C4-2B (cell line): ENCODE results near the gene ABCA8.

Experiments used
- H3K27ac ChIP-seq: fragments of 450-650 bp; 2 replicates; pipeline ENCODE4 v1.5.1; 2017
- ZFX ChIP-seq: fragments of 450-650 bp; IDR thresholded peaks from 2 replicates; pipeline ENCODE4 v1.6.1; 2017
- TF ChIP-seq, protein P1 (sequence below): fragments of 450-650 bp; conservative IDR thresholded peaks from 2 replicates; pipeline ENCODE4 v1.5.1; 2017; ENCODE audit warnings: mild to moderate bottlenecking

ABCA8 gene

GRCh38 chr17:68850749-68851510 lies 104.3 kb downstream of the ABCA8 start:
- H3K27ac ChIP-seq = no peak overlapping the region
- TF ChIP-seq ZFX = no peak
- TF ChIP-seq, protein P1, sequence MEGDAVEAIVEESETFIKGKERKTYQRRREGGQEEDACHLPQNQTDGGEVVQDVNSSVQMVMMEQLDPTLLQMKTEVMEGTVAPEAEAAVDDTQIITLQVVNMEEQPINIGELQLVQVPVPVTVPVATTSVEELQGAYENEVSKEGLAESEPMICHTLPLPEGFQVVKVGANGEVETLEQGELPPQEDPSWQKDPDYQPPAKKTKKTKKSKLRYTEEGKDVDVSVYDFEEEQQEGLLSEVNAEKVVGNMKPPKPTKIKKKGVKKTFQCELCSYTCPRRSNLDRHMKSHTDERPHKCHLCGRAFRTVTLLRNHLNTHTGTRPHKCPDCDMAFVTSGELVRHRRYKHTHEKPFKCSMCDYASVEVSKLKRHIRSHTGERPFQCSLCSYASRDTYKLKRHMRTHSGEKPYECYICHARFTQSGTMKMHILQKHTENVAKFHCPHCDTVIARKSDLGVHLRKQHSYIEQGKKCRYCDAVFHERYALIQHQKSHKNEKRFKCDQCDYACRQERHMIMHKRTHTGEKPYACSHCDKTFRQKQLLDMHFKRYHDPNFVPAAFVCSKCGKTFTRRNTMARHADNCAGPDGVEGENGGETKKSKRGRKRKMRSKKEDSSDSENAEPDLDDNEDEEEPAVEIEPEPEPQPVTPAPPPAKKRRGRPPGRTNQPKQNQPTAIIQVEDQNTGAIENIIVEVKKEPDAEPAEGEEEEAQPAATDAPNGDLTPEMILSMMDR = no peak

- TF ChIP-seq ZFX = no peak
- TF ChIP-seq, protein P1 = no peak
- H3K27ac ChIP-seq = no peak overlapping the region
Measured at GRCh38 chr17:68849673-68850610, 105.2 kb downstream of the ABCA8 start.

DNA sequence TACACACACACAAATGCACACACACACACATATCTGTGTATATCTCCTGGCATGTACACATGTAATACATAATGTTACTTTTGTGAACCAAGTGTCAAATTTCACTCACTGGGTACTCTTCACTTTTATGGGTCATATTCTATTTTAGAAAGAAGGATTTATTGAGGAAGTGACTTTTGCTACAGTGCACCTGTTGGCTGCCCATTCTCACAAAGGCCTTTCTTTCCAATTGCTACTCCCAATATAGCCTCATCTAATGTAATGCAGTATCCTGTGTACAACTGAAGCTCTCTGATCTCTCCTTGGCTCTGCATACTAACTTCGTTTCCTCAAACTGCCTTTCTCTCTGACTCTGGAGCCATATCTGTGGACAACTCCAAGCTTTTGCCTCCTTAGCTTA lies 107.5 kb downstream of the ABCA8 start:
- TF ChIP-seq, protein P1 = no peak
- TF ChIP-seq ZFX = no peak
- no peak overlapping the region for H3K27ac ChIP-seq

- no peak overlapping the region for H3K27ac ChIP-seq
- TF ChIP-seq, protein P1 = no peak
- TF ChIP-seq ZFX = no peak
Measured at GRCh38 chr17:68843522-68843921, 111.7 kb downstream of the ABCA8 start.

- H3K27ac ChIP-seq = no peak overlapping the region
- TF ChIP-seq, protein P1 = no peak
- TF ChIP-seq ZFX = no peak
Measured at GRCh38 chr17:68840073-68840472, 115.1 kb downstream of the ABCA8 start.

GRCh38 chr17:68835071-68835470 lies 120.1 kb downstream of the ABCA8 start:
- no peak for TF ChIP-seq ZFX
- TF ChIP-seq, protein P1 = no peak
- H3K27ac ChIP-seq = no peak overlapping the region

DNA sequence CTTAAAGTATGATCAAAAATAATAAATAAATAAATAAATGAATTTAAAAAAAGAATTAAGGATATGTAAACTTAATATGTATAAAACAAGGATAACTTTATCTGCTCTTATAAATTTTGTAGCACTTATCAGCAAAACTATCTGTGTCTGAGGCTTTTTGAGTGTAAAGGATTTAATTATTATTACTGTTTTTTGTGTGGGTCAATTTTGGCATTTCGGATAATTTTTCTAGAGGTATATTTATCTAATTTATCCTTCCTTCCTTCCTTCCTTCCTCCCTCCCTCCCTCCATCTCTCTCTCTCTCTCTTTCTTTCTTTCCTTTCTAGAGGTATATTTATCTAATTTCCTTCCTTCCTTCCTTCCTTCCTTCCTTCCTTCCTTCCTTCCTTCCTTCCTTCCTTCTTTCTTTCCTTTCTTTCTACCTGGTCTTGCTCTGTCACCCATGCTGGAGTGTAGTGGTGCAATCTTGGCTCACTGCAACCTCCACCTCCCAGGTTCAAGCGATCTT lies 120.8 kb downstream of the ABCA8 start:
- TF ChIP-seq, protein P1 = no peak
- no peak for TF ChIP-seq ZFX

More for the DNA sequence above, 120.8 kb downstream of the ABCA8 start:
- no peak overlapping the region for H3K27ac ChIP-seq
